SIG-M5 (cell line): ENCODE data around the gene TIMP2.
"Not testable (repeated sequence)": the region's sequence is repeated elsewhere in the genome, so short reads cannot be mapped to it uniquely, and the experiment has no call there.

Source experiments
- DNase-seq: peaks from one replicate; lab custom pipeline; 2025; lab: John Stamatoyannopoulos, UW

TIMP2 gene

GRCh38 chr17:78867046-78867445 lies 58.1 kb downstream of the TIMP2 start:
- DNase-seq, result not testable (repeated sequence)

GRCh38 chr17:78865682-78866390 lies 59.4 kb downstream of the TIMP2 start:
- no peak for DNase-seq

GRCh38 chr17:78864117-78864516 lies 61.1 kb downstream of the TIMP2 start:
- no peak for DNase-seq

GRCh38 chr17:78862073-78863023 lies 62.8 kb downstream of the TIMP2 start:
- peak; percentile 29 for DNase-seq

- DNase-seq, result no peak
Observed at GRCh38 chr17:78861229-78861628, 64.0 kb downstream of the TIMP2 start.

- no peak for DNase-seq
Observed at GRCh38 chr17:78859051-78859450, 66.1 kb downstream of the TIMP2 start.

GRCh38 chr17:78857266-78857665 lies 67.9 kb downstream of the TIMP2 start:
- no peak for DNase-seq

GRCh38 chr17:78855561-78856165 lies 69.5 kb downstream of the TIMP2 start:
- no peak for DNase-seq

- no peak for DNase-seq
Observed at GRCh38 chr17:78854508-78854907, 70.7 kb downstream of the TIMP2 start.

GRCh38 chr17:78853926-78854394 lies 71.2 kb downstream of the TIMP2 start:
- DNase-seq, result no peak

GRCh38 chr17:78852709-78853121 lies 72.5 kb downstream of the TIMP2 start:
- DNase-seq, result no peak

- no peak for DNase-seq
Observed at GRCh38 chr17:78849026-78849425, 76.2 kb downstream of the TIMP2 start.

- no peak for DNase-seq
Observed at GRCh38 chr17:78847052-78847451, 78.1 kb downstream of the TIMP2 start.

- DNase-seq, result no peak
Observed at GRCh38 chr17:78844301-78845005, 80.7 kb downstream of the TIMP2 start.

GRCh38 chr17:78842881-78843565 lies 82.2 kb downstream of the TIMP2 start:
- DNase-seq, result no peak

GRCh38 chr17:78840780-78841611 lies 84.2 kb downstream of the TIMP2 start, which contains the start of gene USP36:
Gene USP36, minus strand, starts transcription at chr17:78840814. Its CDS starts 4,451 bp downstream, at chr17:78836363.
- peak; percentile 87 for DNase-seq

- no peak for DNase-seq
Observed at GRCh38 chr17:78840530-78840779, 84.7 kb downstream of the TIMP2 start.

- DNase-seq, result no peak
Observed at GRCh38 chr17:78839762-78840529, 85.2 kb downstream of the TIMP2 start.

GRCh38 chr17:78839235-78839761 lies 85.9 kb downstream of the TIMP2 start:
- DNase-seq, result no peak
